Astrocyte (in vitro differentiated cells and primary cell): ENCODE data around the gene TK2.

Experiments used
- EZH2 ChIP-seq: IDR thresholded peaks from 2 replicates; pipeline ENCODE4 v1.6.1; 2012; ENCODE audit warnings: mild to moderate bottlenecking, low read length, inconsistent platforms; ENCODE audit not compliant: insufficient read depth
- TF ChIP-seq, protein P1 (sequence below): IDR thresholded peaks from 2 replicates; pipeline ENCODE4 v1.5.1; 2011; ENCODE audit warnings: low read depth, mild to moderate bottlenecking, inconsistent platforms, low read length, moderate library complexity; ENCODE audit not compliant: insufficient read depth

DNA sequence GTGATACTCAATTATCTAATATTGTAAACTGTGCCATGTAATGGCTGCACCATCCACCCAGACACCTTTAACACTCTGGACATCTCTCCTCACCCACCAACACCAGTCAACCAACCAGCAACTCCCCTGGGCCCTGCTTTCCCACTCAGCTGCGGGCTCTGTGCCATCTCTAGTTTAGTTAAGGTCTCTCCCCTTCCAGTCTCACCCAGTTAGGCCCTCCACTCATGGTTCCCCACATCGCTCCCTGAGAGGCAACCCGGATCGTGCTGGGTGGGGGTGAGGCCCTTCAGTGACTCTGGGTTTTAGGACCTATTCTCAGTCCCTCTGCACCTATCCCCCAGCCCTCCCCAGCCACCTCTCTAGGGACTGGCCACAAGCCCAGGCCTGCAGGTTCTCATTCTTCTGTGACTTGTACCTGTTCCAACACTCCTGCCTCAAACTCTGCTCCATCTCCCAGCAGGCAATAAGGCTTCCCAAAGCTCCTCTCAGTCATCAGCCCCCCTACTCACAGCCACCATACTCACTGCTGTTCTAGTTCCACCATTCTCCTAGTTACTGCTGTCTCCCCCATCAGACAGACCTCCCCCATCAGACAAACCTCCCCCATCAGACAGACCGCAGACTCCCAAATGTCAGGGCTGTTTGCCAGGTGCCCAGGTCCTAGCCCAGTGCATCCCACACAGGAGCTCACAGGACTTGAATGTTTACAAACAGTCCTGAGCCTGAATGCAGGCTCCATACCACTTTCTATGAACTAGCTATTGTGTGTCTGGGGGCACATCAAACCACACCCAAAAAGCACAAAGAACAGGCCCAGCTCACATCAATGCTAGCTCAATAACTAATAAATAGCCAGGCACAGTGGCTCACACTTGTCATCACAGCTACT, 2.6 kb downstream of the TK2 start:
- TF ChIP-seq, protein P1, sequence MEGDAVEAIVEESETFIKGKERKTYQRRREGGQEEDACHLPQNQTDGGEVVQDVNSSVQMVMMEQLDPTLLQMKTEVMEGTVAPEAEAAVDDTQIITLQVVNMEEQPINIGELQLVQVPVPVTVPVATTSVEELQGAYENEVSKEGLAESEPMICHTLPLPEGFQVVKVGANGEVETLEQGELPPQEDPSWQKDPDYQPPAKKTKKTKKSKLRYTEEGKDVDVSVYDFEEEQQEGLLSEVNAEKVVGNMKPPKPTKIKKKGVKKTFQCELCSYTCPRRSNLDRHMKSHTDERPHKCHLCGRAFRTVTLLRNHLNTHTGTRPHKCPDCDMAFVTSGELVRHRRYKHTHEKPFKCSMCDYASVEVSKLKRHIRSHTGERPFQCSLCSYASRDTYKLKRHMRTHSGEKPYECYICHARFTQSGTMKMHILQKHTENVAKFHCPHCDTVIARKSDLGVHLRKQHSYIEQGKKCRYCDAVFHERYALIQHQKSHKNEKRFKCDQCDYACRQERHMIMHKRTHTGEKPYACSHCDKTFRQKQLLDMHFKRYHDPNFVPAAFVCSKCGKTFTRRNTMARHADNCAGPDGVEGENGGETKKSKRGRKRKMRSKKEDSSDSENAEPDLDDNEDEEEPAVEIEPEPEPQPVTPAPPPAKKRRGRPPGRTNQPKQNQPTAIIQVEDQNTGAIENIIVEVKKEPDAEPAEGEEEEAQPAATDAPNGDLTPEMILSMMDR: no peak
- no peak for TF ChIP-seq EZH2
